GM12873 (cell line): Measurements from ENCODE around the gene AGXT2.

ENCODE experiments used
- TF ChIP-seq, protein P1 (sequence below): IDR thresholded peaks from 2 replicates; pipeline ENCODE4 v1.5.1; 2012; ENCODE audit warnings: low read depth, mild to moderate bottlenecking, moderate library complexity, low read length, control low read depth; ENCODE audit not compliant: insufficient read depth; ENCODE audit errors: missing control alignments

Gene AGXT2

DNA sequence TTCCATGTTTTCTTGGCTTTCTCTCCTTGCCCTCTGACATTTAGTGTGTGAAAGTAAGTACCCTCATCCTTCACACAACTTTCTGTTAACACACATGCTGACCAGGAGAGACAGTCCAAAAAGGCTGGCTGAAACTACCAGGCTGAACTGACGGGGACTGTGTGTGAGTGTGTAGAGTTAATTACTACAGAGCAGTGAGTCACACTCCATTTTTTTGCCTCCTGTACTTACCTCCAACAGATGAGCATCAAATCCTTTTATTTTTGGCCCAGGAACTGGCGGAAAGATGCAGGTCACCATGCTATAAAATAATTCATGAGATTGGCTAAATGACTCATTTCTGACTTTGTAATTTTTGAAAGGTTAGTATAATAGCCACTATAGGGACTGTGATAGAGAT lies 20.2 kb upstream of the AGXT2 start:
- TF ChIP-seq, protein P1, sequence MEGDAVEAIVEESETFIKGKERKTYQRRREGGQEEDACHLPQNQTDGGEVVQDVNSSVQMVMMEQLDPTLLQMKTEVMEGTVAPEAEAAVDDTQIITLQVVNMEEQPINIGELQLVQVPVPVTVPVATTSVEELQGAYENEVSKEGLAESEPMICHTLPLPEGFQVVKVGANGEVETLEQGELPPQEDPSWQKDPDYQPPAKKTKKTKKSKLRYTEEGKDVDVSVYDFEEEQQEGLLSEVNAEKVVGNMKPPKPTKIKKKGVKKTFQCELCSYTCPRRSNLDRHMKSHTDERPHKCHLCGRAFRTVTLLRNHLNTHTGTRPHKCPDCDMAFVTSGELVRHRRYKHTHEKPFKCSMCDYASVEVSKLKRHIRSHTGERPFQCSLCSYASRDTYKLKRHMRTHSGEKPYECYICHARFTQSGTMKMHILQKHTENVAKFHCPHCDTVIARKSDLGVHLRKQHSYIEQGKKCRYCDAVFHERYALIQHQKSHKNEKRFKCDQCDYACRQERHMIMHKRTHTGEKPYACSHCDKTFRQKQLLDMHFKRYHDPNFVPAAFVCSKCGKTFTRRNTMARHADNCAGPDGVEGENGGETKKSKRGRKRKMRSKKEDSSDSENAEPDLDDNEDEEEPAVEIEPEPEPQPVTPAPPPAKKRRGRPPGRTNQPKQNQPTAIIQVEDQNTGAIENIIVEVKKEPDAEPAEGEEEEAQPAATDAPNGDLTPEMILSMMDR: no peak

DNA sequence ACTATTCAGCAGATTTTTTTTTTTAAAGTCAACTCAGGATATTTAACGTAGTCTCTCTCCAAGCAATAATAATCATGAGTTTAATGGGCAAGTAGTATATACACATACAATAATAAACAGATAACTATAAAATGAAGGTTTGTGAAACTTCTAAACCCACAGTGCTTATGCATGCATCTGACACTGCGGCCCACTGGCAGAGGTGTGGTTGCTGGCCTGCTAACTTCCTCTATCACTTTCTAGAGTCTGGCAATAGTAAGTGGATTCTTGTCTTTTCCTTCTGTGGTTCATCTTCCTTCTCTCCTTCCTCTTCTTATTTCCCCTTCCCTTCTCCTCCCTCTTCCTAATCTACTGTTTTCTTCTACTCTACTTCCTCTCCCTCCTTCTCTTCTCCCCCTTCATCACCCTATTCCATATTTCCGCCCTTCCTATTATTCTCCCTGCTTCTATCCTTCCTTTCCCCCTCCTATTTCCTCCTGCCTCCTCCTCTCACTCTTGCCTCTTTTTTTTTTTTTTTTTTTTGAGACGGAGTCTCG lies 18.6 kb upstream of the AGXT2 start:
- TF ChIP-seq, protein P1: no peak

DNA sequence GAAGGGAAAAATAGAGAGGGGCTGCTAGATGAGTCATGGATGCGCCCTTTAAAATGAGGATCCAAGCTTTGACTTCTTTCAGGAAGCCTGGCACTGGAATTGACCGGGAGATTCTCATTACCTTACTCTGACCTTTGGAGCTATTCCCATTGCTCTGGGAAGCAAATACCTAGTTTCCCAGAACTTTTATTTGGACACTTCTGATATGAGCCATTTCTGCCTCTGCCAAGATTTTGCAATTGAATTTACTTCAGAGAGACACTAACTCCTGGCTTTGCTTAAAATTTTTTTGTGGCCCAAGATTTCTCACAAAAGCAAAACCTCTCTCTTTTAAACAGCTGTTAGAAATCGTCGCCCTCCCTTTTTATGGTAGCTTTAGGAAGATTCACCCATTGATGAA lies 15.7 kb upstream of the AGXT2 start:
- TF ChIP-seq, protein P1: no peak

DNA sequence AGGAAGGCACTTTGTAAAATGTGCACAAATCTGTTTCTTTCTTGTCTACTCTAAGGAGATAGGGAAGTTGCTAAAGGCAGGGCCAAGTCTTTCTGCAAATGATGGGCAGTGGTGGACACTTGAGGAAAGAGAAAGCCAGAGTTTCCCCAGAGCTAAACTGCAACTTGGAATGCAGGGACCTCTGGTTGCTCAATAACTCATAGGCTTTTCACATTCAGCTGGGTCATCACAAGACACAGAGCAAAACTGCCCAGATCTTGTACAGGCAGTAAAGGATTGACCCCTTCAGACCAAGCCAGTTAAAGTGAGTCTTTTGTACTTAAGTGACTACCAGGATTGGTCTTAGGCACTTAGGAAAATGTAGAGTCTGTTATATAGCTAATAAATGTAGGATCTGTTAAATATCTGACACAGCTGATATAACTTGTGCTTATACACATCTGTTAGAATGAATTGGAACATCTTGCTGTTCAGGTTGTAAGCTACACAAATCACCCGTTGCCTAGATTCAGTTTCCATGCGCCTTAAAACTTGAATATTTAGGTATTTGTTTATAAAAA lies 13.5 kb upstream of the AGXT2 start:
- TF ChIP-seq, protein P1: no peak

DNA sequence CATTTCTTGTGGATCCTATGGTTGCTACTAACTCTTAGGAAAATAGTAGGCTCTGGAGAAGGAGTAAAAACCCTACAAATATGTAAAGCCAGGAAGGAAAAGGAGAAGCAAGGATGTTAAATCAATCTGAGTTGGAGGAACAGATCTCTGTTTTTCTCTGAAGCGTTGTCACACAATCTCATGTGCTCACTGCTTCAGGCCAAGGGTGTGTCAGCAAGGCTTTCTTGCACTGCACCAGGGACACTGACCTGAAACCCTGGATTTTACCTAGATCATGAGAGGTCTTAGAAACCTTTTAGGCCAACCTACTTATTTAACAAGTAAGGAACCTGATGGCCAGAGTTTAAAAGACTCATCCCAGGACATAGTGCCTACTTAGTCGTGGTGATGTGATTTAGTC lies 12.5 kb upstream of the AGXT2 start:
- TF ChIP-seq, protein P1: no peak

DNA sequence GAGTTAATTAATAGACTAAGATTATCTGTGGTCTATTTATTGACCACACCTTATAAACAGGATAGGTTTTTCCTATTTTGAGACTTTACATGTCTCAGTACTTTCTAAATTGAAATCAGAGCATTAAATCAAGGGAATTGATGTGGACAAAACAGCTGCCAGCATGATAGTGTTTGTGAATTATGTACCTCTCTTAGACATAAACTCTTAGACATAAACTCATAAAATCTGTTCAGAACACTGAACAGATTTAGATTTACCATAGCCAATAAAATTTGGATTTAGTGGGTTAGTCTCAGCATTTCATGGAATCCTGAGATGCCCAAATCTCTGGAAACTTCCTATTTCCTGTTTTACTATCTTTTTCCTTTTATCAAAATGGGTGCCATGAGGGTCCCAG lies 11.5 kb upstream of the AGXT2 start:
- TF ChIP-seq, protein P1: no peak

DNA sequence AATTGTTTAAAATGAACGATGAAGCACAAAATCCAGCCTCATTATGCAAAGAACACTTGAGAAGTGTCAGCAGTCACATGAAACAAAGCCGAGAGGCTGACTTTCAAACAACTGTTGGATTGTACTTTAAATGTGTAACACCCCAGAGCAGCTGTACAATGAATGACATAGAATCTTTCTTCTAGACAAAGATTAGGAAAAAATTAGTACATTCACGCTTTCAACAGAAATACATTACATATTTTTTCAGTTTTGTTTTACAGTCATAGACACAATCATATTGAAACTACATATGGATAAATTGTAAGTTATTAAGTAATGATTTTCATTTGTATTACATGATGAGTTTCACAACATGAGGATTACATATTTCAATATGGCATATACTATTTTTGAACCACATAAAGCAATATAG lies 10.6 kb upstream of the AGXT2 start:
- TF ChIP-seq, protein P1: no peak
